Measurements from ENCODE around the gene HOXD9.

GRCh38 chr2:176107731-176108181, 14.8 kb upstream of the HOXD9 start:
- no peak for TF ChIP-seq POLR2A (IDR thresholded peaks at IDR 0.05)
- no peak for TF ChIP-seq CTCF (IDR thresholded peaks at IDR 0.05 in 8 of 11, conservative IDR thresholded peaks at IDR 0.05 in 3 of 11)

Measured in spleen (tissue), 7 donors.